Astrocyte (in vitro differentiated cells and primary cell): ENCODE data around the gene SMPD3.

Source experiments
- CTCF ChIP-seq: IDR thresholded peaks from 2 replicates; pipeline ENCODE4 v1.5.1; 2011; ENCODE audit warnings: low read depth, mild to moderate bottlenecking, inconsistent platforms, low read length, moderate library complexity; ENCODE audit not compliant: insufficient read depth
- EZH2 ChIP-seq: IDR thresholded peaks from 2 replicates; pipeline ENCODE4 v1.6.1; 2012; ENCODE audit warnings: mild to moderate bottlenecking, low read length, inconsistent platforms; ENCODE audit not compliant: insufficient read depth

DNA sequence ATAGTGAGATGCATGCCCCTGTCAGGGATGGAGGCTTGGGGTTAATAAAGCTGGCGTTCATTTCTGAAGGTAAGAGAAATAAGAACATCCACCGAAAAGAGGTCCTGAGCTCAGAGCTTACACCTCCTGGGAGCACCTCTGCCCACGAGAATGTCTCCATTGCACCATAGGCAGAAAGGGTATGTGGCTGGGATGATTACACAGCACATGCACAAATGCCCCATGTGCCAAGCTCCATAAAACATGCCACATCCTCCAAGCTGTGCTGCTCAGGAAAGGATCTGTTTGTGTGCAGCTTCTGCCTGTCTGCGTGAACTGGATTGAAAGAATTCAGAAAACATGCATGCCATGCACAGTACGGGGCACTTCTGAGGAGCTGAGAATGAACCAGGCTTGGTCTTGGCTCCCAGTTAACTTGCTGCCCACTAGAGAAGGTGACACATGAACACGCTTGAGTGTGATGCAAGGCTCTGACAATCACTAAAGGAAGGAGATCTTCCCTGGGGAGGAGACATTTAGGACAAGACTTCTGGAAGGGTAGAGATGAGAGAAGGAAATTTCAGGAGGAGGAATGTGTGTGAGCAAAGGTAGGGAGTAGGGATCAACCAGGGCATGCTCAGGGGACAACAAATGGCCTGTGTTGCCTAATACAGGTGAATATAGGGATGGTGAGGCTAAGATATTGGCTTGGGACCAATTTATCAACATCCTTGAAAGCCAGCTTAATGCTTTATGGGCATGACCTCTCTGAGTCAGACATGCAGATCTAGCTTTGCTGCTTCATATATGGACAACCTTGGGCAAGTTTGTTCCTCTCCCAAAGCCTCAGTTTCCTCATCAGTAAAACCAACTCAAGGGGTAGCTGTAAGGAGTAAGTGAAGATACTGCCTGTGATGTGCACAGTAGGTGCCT lies 32.0 kb upstream of the SMPD3 start:
- TF ChIP-seq EZH2 (no peak), CTCF (no peak)
